OCI-LY1 (cell line): ENCODE results near the gene FAT1.
A peak's percentile ranks its signal among the peaks of the same experiment; 100 is the strongest.

Experiments used
- CTCF ChIP-seq: fragments of 200-600 bp; sonication (generic), shearing (Covaris generic); IDR thresholded peaks from 2 replicates; pipeline ENCODE4 v1.5.1; 2017; ENCODE audit warnings: mild to moderate bottlenecking, antibody characterized with exemption, low read length, moderate library complexity, mixed read lengths
- EZH2 ChIP-seq: fragments of 200-600 bp; sonication (generic), shearing (Covaris generic); IDR thresholded peaks from 2 replicates; pipeline ENCODE4 v1.8.0; 2017; ENCODE audit warnings: borderline replicate concordance, mixed run types, mild to moderate bottlenecking, antibody characterized with exemption, low read length, moderate library complexity, mixed read lengths

GRCh38 chr4:186587416-186588018, 136.1 kb downstream of the FAT1 start:
- TF ChIP-seq CTCF (peak; percentile 76), EZH2 (no peak)
